GM12873 (cell line): ENCODE data around the gene MYH7B.

Source experiments
- TF ChIP-seq, protein P1 (sequence below): IDR thresholded peaks from 2 replicates; pipeline ENCODE4 v1.5.1; 2012; ENCODE audit warnings: low read depth, mild to moderate bottlenecking, moderate library complexity, low read length, control low read depth; ENCODE audit not compliant: insufficient read depth; ENCODE audit errors: missing control alignments

MYH7B gene

GRCh38 chr20:34970846-34971560 lies 15.3 kb downstream of the MYH7B start:
- TF ChIP-seq, protein P1, sequence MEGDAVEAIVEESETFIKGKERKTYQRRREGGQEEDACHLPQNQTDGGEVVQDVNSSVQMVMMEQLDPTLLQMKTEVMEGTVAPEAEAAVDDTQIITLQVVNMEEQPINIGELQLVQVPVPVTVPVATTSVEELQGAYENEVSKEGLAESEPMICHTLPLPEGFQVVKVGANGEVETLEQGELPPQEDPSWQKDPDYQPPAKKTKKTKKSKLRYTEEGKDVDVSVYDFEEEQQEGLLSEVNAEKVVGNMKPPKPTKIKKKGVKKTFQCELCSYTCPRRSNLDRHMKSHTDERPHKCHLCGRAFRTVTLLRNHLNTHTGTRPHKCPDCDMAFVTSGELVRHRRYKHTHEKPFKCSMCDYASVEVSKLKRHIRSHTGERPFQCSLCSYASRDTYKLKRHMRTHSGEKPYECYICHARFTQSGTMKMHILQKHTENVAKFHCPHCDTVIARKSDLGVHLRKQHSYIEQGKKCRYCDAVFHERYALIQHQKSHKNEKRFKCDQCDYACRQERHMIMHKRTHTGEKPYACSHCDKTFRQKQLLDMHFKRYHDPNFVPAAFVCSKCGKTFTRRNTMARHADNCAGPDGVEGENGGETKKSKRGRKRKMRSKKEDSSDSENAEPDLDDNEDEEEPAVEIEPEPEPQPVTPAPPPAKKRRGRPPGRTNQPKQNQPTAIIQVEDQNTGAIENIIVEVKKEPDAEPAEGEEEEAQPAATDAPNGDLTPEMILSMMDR = no peak

GRCh38 chr20:34971561-34972235 lies 16.0 kb downstream of the MYH7B start:
- TF ChIP-seq, protein P1 = no peak

GRCh38 chr20:34974246-34974645 lies 18.6 kb downstream of the MYH7B start:
- TF ChIP-seq, protein P1 = no peak

- TF ChIP-seq, protein P1 = no peak
Measured at GRCh38 chr20:34976286-34976685, 20.6 kb downstream of the MYH7B start.

DNA sequence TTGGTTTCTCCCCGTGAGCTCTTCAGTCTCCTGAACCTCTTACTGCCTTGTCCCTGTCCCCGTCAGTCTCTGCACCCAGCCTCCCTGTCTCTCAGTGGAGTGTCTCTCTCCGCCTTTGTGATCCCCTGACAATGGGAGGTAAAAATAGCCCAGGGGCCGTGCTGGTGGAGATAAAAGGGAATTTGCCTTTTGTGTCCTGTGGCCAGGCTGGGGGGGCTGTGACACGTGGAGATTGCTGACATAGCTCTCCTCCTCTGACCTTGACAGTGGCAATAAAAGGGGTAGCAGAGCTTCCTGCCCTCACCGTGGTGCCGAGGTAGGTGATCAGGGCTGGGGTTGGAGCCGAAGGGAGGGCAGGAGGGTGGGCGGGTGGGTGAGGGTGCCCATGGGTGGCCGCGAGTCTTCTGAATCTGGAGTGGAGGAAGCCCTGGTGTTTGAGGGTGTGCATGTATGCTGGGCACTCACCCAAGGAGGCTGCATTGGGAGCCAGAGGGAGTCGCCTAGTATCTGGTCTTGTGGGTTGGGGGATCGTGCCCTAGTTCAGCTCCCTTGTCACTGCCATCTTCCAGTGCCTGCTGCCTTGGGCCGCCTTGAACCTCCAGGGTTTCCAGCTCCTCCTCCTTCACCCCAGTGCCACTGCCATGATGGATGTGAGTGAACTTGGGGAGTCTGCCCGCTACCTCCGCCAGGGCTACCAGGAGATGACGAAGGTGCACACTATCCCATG lies 21.9 kb downstream of the MYH7B start:
- TF ChIP-seq, protein P1 = no peak

- TF ChIP-seq, protein P1 = no peak
Measured at GRCh38 chr20:34978092-34978744, 22.6 kb downstream of the MYH7B start.
